ENCODE data around the gene NTNG2. TPM values are rescaled to one million over a fixed set of nuclear protein-coding genes. Genes with fewer than 3 reads are reported as not detected.

NTNG2 gene
- total and polyA plus RNA-seq, 2 donors (not counting 1 experiment from before 2014, with no cell fraction given) = 5.0 to 6.6 TPM

DNA sequence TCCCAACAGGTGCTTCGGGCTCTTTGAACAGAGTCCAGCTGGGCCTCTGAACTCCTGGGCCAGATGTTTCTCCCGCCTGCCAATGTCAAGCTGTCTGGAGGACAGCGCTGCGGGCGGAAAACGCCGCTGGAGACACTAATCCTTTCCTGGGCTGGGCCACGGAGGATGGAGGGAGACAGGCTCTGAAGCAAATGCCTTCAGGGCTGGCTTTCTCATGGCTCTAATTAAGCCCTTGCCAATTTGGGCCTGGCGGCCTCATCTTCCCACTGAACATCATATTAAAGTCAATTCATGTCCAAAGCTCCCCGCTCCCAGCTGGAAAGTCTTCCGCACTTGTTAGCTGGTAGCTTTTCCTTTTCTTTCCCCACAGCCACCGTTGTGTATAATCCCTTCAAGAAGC lies 72.7 kb downstream of the NTNG2 start:
- no peak overlapping the region for H3K27ac ChIP-seq (ENCODE audit: low read length in 2 of 2)
- CTCF ChIA-PET = interaction anchor here (0.9 to 10.9 kb wide), 3 partner anchors 24 to 475 kb away, joined by 3 to 144 read pairs (median 4); partner anchors contain the start of gene NTNG2

GRCh38 chr9:132235125-132235524 lies 73.3 kb downstream of the NTNG2 start:
- DNase-seq = no peak
- no peaks in the 10 kb centered on the region for H3K27me3 Mint-ChIP-seq
- POLR2A ChIA-PET = no interaction called here

More for the DNA sequence above, 72.7 kb downstream of the NTNG2 start:
- peaks cover 0 to 3% (median under 1%) of the 10 kb centered on the region in 4 experiments for H3K27me3 ChIP-seq (replicated peaks in 1 of 4; ENCODE audit: control extremely low read depth in 1 of 4, control insufficient read depth in 3 of 4, insufficient read depth in 4 of 4, low read length in 3 of 4)
- intact Hi-C loops (cut with micrococcal nuclease) = no loop called here
- no peak overlapping the region for H3K9ac ChIP-seq (ENCODE audit: low read length)
- no peaks in the 10 kb centered on the region for H4K20me1 ChIP-seq (ENCODE audit: control insufficient read depth, insufficient read depth, low read length, poor library complexity, severe bottlenecking)
- H3K27me3 Mint-ChIP-seq = no peaks in the 10 kb centered on the region
- TF ChIP-seq EZH2 (IDR thresholded peaks at IDR 0.05; ENCODE audit: borderline replicate concordance, insufficient read depth, low read depth, low read length, poor library complexity, severe bottlenecking) (no peak), CTCF (IDR thresholded peaks at IDR 0.05) (no peak)
- POLR2A ChIA-PET = no interaction called here
- H3K4me2 ChIP-seq (replicated peaks; ENCODE audit: low read depth, low read length, poor library complexity, severe bottlenecking) = no peak overlapping the region
- H3K9me3 Mint-ChIP-seq (ENCODE audit: insufficient read depth) = no peaks in the 10 kb centered on the region
- DNase-seq (no peak), ATAC-seq (ENCODE audit: low read depth) (no peak)
- no peaks in the 10 kb centered on the region for H3K9me3 ChIP-seq (ENCODE audit: control extremely low read depth in 1 of 3, control insufficient read depth in 2 of 3, insufficient read depth in 1 of 3, low read length in 2 of 3)
- H3K4me1 ChIP-seq (ENCODE audit: control insufficient read depth in 2 of 2, insufficient read depth in 2 of 2, low read length in 2 of 2) = peaks cover 0 to 8% of the 10 kb centered on the region in 2 donors
- H2AFZ ChIP-seq (ENCODE audit: insufficient read depth, low read depth, low read length, poor library complexity, severe bottlenecking) = no peak overlapping the region
- H3K27ac Mint-ChIP-seq = no peak overlapping the region
- H3K4me1 Mint-ChIP-seq = peaks cover 3% of the 10 kb centered on the region
- H3K4me3 ChIP-seq (ENCODE audit: control extremely low read depth in 1 of 5, extremely low read depth in 1 of 5, insufficient read depth in 1 of 5, low read depth in 2 of 5, low read length in 4 of 5) = no peak overlapping the region
- 85% methylated on average over 12 of the region's 12 CpGs for WGBS (ENCODE audit: insufficient coverage)
- no peaks in the 10 kb centered on the region for H3K79me2 ChIP-seq (ENCODE audit: control insufficient read depth, insufficient read depth, low read length)
- H3K36me3 ChIP-seq (replicated peaks in 1 of 2; ENCODE audit: control extremely low read depth in 1 of 2, control insufficient read depth in 1 of 2, extremely low read depth in 1 of 2, insufficient read depth in 2 of 2, low read length in 1 of 2) = no peaks in the 10 kb centered on the region
- H3K4me3 Mint-ChIP-seq = no peak overlapping the region

More at GRCh38 chr9:132235125-132235524, 73.3 kb downstream of the NTNG2 start:
- no peaks in the 10 kb centered on the region for H3K79me2 ChIP-seq (ENCODE audit: control insufficient read depth, insufficient read depth, low read length)
- 94% methylated on average over 8 of the region's 9 CpGs for WGBS (ENCODE audit: insufficient coverage)
- no peaks in the 10 kb centered on the region for H3K9me3 ChIP-seq (ENCODE audit: control extremely low read depth in 1 of 3, control insufficient read depth in 2 of 3, insufficient read depth in 1 of 3, low read length in 2 of 3)
- H3K4me1 ChIP-seq (ENCODE audit: control insufficient read depth in 2 of 2, insufficient read depth in 2 of 2, low read length in 2 of 2) = peaks cover 0 to 8% of the 10 kb centered on the region in 2 donors
- no peaks in the 10 kb centered on the region for H3K36me3 ChIP-seq (replicated peaks in 1 of 2; ENCODE audit: control extremely low read depth in 1 of 2, control insufficient read depth in 1 of 2, extremely low read depth in 1 of 2, insufficient read depth in 2 of 2, low read length in 1 of 2)
- H4K20me1 ChIP-seq (ENCODE audit: control insufficient read depth, insufficient read depth, low read length, poor library complexity, severe bottlenecking) = no peaks in the 10 kb centered on the region
- Mint-ChIP-seq H3K4me1 (peaks cover 3% of the 10 kb centered on the region), H3K9me3 (ENCODE audit: insufficient read depth) (no peaks in the 10 kb centered on the region), H3K4me3 (no peak overlapping the region), H3K27ac (no peak overlapping the region)
- H3K27ac ChIP-seq (ENCODE audit: low read length in 2 of 2) = no peak overlapping the region
- intact Hi-C loops (cut with micrococcal nuclease) = no loop called here
- no peak overlapping the region for H3K9ac ChIP-seq (ENCODE audit: low read length)
- TF ChIP-seq CTCF (IDR thresholded peaks at IDR 0.05) (no peak), EZH2 (IDR thresholded peaks at IDR 0.05; ENCODE audit: borderline replicate concordance, insufficient read depth, low read depth, low read length, poor library complexity, severe bottlenecking) (no peak)
- CTCF ChIA-PET = interaction anchor here (0.6 to 10.9 kb wide), 10 partner anchors 9 to 665 kb away, joined by 3 to 144 read pairs (median 8); partner anchors contain the start of gene NTNG2
- ATAC-seq (ENCODE audit: low read depth) = no peak
- no peak overlapping the region for H2AFZ ChIP-seq (ENCODE audit: insufficient read depth, low read depth, low read length, poor library complexity, severe bottlenecking)
- no peak overlapping the region for H3K4me2 ChIP-seq (replicated peaks; ENCODE audit: low read depth, low read length, poor library complexity, severe bottlenecking)
- peaks cover 0 to 3% (median under 1%) of the 10 kb centered on the region in 4 experiments for H3K27me3 ChIP-seq (replicated peaks in 1 of 4; ENCODE audit: control extremely low read depth in 1 of 4, control insufficient read depth in 3 of 4, insufficient read depth in 4 of 4, low read length in 3 of 4)
- H3K4me3 ChIP-seq (ENCODE audit: control extremely low read depth in 1 of 5, extremely low read depth in 1 of 5, insufficient read depth in 1 of 5, low read depth in 2 of 5, low read length in 4 of 5) = no peak overlapping the region
